Measurements from ENCODE around the gene FAM185A.
"Not testable (repeated sequence)": the region's sequence is repeated elsewhere in the genome, so short reads cannot be mapped to it uniquely, and the experiment has no call there.

DNA sequence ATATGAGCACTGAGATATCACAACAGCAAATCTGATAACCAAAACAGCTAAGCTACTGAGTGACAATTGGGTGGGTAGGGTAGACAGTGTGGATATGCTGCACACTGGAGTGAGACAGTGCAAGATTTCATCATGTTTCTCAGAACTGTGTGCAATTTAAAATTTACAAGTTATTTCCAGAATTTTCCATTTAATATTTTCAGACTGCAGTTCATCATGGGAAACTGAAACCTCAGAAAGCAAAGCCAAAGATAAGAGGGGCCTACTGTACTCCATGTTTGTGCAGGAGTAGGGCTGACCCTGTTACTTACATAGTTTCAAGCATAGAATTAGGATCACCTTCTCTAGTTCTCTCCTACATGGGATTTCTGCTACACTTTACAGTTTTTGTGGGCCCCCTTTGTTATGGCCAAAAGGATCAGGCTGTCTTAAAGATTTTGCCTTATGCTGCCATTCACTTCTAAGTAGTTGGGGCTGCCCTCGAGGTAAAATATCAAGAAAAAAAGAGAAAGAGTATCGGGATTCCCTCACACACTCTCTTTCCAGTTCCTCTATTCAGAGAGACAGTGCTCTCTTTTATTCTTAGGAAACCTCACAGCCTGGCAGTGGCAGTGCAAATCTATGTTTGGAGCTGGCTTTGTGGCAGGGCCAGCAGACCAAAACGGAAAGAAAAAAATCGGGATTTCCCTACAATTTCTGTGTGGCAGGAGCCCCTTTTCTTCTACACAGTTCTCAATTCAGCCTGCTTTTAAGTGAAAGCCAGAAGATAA, 6.6 kb upstream of the FAM185A start:
- TF ChIP-seq, protein P1, sequence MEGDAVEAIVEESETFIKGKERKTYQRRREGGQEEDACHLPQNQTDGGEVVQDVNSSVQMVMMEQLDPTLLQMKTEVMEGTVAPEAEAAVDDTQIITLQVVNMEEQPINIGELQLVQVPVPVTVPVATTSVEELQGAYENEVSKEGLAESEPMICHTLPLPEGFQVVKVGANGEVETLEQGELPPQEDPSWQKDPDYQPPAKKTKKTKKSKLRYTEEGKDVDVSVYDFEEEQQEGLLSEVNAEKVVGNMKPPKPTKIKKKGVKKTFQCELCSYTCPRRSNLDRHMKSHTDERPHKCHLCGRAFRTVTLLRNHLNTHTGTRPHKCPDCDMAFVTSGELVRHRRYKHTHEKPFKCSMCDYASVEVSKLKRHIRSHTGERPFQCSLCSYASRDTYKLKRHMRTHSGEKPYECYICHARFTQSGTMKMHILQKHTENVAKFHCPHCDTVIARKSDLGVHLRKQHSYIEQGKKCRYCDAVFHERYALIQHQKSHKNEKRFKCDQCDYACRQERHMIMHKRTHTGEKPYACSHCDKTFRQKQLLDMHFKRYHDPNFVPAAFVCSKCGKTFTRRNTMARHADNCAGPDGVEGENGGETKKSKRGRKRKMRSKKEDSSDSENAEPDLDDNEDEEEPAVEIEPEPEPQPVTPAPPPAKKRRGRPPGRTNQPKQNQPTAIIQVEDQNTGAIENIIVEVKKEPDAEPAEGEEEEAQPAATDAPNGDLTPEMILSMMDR (IDR thresholded peaks at IDR 0.05) = not testable (repeated sequence)
- not testable (repeated sequence) for TF ChIP-seq RFX5 (IDR thresholded peaks at IDR 0.05; ENCODE audit: low read length); EP300 (IDR thresholded peaks at IDR 0.05; ENCODE audit: borderline replicate concordance in 1 of 2, low read depth in 1 of 2, low read length in 1 of 2); TAF1 (IDR thresholded peaks at IDR 0.05; ENCODE audit: borderline replicate concordance, low read depth, low read length); POLR2AphosphoS5 (IDR thresholded peaks at IDR 0.05; ENCODE audit: low read depth, low read length); SMC3 (IDR thresholded peaks at IDR 0.05; ENCODE audit: low read depth, low read length); MXI1 (IDR thresholded peaks at IDR 0.05; ENCODE audit: low read depth, low read length); FOXM1 (IDR thresholded peaks at IDR 0.05; ENCODE audit: low read depth); GABPA (IDR thresholded peaks at IDR 0.05; ENCODE audit: low read depth); JUND (IDR thresholded peaks at IDR 0.05)
- TF ChIP-seq, protein P2, sequence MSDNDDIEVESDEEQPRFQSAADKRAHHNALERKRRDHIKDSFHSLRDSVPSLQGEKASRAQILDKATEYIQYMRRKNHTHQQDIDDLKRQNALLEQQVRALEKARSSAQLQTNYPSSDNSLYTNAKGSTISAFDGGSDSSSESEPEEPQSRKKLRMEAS (IDR thresholded peaks at IDR 0.05; ENCODE audit: low read depth) = not testable (repeated sequence)
- TF ChIP-seq, protein P3, sequence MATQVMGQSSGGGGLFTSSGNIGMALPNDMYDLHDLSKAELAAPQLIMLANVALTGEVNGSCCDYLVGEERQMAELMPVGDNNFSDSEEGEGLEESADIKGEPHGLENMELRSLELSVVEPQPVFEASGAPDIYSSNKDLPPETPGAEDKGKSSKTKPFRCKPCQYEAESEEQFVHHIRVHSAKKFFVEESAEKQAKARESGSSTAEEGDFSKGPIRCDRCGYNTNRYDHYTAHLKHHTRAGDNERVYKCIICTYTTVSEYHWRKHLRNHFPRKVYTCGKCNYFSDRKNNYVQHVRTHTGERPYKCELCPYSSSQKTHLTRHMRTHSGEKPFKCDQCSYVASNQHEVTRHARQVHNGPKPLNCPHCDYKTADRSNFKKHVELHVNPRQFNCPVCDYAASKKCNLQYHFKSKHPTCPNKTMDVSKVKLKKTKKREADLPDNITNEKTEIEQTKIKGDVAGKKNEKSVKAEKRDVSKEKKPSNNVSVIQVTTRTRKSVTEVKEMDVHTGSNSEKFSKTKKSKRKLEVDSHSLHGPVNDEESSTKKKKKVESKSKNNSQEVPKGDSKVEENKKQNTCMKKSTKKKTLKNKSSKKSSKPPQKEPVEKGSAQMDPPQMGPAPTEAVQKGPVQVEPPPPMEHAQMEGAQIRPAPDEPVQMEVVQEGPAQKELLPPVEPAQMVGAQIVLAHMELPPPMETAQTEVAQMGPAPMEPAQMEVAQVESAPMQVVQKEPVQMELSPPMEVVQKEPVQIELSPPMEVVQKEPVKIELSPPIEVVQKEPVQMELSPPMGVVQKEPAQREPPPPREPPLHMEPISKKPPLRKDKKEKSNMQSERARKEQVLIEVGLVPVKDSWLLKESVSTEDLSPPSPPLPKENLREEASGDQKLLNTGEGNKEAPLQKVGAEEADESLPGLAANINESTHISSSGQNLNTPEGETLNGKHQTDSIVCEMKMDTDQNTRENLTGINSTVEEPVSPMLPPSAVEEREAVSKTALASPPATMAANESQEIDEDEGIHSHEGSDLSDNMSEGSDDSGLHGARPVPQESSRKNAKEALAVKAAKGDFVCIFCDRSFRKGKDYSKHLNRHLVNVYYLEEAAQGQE (IDR thresholded peaks at IDR 0.05; ENCODE audit: low read depth, low read length) = not testable (repeated sequence)

Measured in SK-N-SH (cell line).